AG08396 (cell line): ENCODE results near the gene PRKAG1.
A peak's percentile ranks its signal among the peaks of the same experiment; 100 is the strongest.

Experiments used
- DNase-seq: peaks from one replicate; pipeline ENCODE4 v3.0.0; 2012; ENCODE audit warnings: low spot score, mixed read lengths

Gene PRKAG1

GRCh38 chr12:49031573-49032161 lies 13.1 kb upstream of the PRKAG1 start:
- no peak for DNase-seq

GRCh38 chr12:49030714-49031572 lies 12.4 kb upstream of the PRKAG1 start:
- no peak for DNase-seq

- DNase-seq, result no peak
Observed at GRCh38 chr12:49030119-49030518, 11.5 kb upstream of the PRKAG1 start.

GRCh38 chr12:49028666-49029275 lies 10.2 kb upstream of the PRKAG1 start:
- no peak for DNase-seq

GRCh38 chr12:49027846-49028555 lies 9.4 kb upstream of the PRKAG1 start:
- no peak for DNase-seq

- DNase-seq, result no peak
Observed at GRCh38 chr12:49026678-49027480, 8.3 kb upstream of the PRKAG1 start.

GRCh38 chr12:49026101-49026500 lies 7.5 kb upstream of the PRKAG1 start:
- DNase-seq, result no peak

- no peak for DNase-seq
Observed at GRCh38 chr12:49025463-49025862, 6.9 kb upstream of the PRKAG1 start.

GRCh38 chr12:49024543-49024942 lies 6.0 kb upstream of the PRKAG1 start:
- DNase-seq, result no peak

GRCh38 chr12:49023812-49024211 lies 5.2 kb upstream of the PRKAG1 start:
- no peak for DNase-seq

GRCh38 chr12:49022558-49023178 lies 4.1 kb upstream of the PRKAG1 start:
- DNase-seq, result no peak

- no peak for DNase-seq
Observed at GRCh38 chr12:49021292-49021915, 2.8 kb upstream of the PRKAG1 start.

GRCh38 chr12:49020441-49020840 lies 1.9 kb upstream of the PRKAG1 start:
- DNase-seq, result no peak

- DNase-seq, result no peak
Observed at GRCh38 chr12:49019443-49020324, 1.1 kb upstream of the PRKAG1 start.

- no peak for DNase-seq
Observed at GRCh38 chr12:49019120-49019430, 499 bp upstream of the PRKAG1 start.

- DNase-seq, result peak; percentile 67
Observed at GRCh38 chr12:49017891-49018260, 700 bp downstream of the PRKAG1 start.

- no peak for DNase-seq
Observed at GRCh38 chr12:49015196-49015595, 3.4 kb downstream of the PRKAG1 start.

GRCh38 chr12:49014547-49014946 lies 4.0 kb downstream of the PRKAG1 start:
- no peak for DNase-seq

- no peak for DNase-seq
Observed at GRCh38 chr12:49013428-49013827, 5.1 kb downstream of the PRKAG1 start.

GRCh38 chr12:49012739-49013138 lies 5.8 kb downstream of the PRKAG1 start:
- no peak for DNase-seq
